Sciatic nerve (tissue), 2 donors: Measurements from ENCODE around the gene SLC22A14. TPM values are rescaled to one million over a fixed set of nuclear protein-coding genes. Genes with fewer than 3 reads are reported as not detected.
"Not testable (repeated sequence)": the region's sequence is repeated elsewhere in the genome, so short reads cannot be mapped to it uniquely, and the experiment has no call there.

Experiments
- ATAC-seq: fragments of 200-7000 bp; cut with Tn5 transposase; one replicate; pipeline ENCODE4 v1.9.1; 2020; ENCODE audit warnings: mild to moderate bottlenecking, moderate library complexity
- DNase-seq: peaks from one replicate; pipeline ENCODE4 v3.0.0-alpha.2; 2020; ENCODE audit warnings: low spot score
- intact Hi-C: fragments of 100-400 bp; cut with DNase I; formaldehyde crosslinking; loops from one replicate; pipeline ENCODE4 v1.14.2; 2022
- total RNA-seq: library from RNA; stranded (reverse); fragmentation: NEBNext Ultra II Directional; extraction: Animal tissue kit (Norgen Biotek cat#: 25700); gene quantifications from one replicate; pipeline ENCODE4 v1.2.1, GENCODE V29; 2021
- donor health status: DM: no; HTN: no; CAD: no.
- donor health status: DM: no; HTN: no; CAD: no.

Gene SLC22A14
- total RNA-seq, 1 donor from 2014 or later: 0.13 TPM

GRCh38 chr3:38268087-38268486 lies 14.0 kb upstream of the SLC22A14 start:
- intact Hi-C loops: no loop called here
- ATAC-seq (no peak), DNase-seq (no peak)

- intact Hi-C loops: no loop called here
- ATAC-seq (no peak), DNase-seq (no peak)
Observed at GRCh38 chr3:38268522-38268921, 13.6 kb upstream of the SLC22A14 start.

DNA sequence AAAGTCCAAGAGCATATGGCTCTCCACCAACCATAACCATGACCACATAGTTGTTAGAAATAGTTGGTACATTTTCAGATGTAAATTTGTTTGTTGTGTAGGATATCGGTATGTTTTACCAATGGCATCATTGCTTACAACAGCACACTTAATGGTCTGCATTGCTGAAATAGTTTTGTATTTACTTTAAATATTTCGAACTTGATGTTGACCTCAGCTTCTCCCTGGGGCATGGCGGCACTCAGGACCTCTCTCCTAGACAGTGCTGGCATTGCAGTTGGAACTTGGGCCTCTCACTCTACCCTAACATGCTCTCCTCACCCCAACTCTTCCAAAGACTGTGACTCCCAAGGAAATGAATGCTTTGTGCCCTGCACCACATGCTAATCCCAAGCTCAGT lies 11.5 kb upstream of the SLC22A14 start:
- ATAC-seq (no peak), DNase-seq (no peak)
- intact Hi-C loops: no loop called here

- intact Hi-C loops: no loop called here
- no peak for ATAC-seq
- no peak for DNase-seq
Observed at GRCh38 chr3:38271553-38271952, 10.5 kb upstream of the SLC22A14 start.

GRCh38 chr3:38274864-38275649 lies 7.0 kb upstream of the SLC22A14 start:
- no peak for ATAC-seq
- intact Hi-C loops: no loop called here
- no peak for DNase-seq

GRCh38 chr3:38275658-38276057 lies 6.4 kb upstream of the SLC22A14 start:
- DNase-seq (no peak), ATAC-seq (no peak)
- intact Hi-C loops: no loop called here

DNA sequence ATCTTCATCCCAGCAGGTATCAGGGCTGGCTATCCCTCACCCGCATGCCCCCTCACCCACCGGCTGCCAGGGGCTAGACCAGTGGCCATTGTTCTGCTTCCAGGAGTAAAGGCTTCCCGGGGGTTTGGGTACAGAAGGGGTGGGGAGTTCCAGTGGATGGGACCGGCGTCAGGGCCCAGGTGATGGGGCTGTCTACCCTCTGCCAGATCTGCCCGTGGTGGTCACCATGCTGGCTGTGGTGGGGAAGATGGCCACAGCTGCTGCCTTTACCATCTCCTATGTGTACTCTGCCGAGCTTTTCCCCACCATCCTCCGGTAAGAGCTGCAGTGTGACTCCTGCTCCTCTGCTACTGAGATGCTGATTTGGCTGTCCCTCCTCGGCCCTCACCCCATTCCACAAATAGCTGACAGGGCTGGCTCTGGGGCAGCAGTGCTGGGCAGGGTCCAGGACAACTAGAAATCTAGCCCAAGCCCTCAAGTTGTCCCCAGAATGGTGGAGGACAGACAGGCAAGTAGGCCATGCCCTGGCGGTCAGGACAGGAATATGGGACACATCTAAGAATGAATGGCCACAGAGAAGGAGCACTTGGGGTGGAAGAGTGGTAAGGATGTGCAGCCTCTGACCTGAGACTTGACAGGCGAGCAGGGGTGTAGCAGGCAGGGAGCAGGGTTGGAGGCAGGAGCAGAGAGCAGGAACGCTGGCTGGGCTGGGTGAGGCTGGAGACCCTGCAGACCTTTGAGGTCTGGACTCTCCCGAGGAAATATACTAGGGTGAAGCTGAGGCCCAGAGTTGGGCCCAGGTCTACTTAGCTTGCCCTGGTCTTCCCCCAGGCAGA lies 5.8 kb upstream of the SLC22A14 start:
- no peak for DNase-seq
- intact Hi-C loops: no loop called here
- ATAC-seq: no peak

- no peak for DNase-seq
- intact Hi-C loops: no loop called here
- ATAC-seq: no peak
Observed at GRCh38 chr3:38276917-38277630, 5.0 kb upstream of the SLC22A14 start.

- no peak for ATAC-seq
- no peak for DNase-seq
- intact Hi-C loops: no loop called here
Observed at GRCh38 chr3:38278841-38279240, 3.3 kb upstream of the SLC22A14 start.

DNA sequence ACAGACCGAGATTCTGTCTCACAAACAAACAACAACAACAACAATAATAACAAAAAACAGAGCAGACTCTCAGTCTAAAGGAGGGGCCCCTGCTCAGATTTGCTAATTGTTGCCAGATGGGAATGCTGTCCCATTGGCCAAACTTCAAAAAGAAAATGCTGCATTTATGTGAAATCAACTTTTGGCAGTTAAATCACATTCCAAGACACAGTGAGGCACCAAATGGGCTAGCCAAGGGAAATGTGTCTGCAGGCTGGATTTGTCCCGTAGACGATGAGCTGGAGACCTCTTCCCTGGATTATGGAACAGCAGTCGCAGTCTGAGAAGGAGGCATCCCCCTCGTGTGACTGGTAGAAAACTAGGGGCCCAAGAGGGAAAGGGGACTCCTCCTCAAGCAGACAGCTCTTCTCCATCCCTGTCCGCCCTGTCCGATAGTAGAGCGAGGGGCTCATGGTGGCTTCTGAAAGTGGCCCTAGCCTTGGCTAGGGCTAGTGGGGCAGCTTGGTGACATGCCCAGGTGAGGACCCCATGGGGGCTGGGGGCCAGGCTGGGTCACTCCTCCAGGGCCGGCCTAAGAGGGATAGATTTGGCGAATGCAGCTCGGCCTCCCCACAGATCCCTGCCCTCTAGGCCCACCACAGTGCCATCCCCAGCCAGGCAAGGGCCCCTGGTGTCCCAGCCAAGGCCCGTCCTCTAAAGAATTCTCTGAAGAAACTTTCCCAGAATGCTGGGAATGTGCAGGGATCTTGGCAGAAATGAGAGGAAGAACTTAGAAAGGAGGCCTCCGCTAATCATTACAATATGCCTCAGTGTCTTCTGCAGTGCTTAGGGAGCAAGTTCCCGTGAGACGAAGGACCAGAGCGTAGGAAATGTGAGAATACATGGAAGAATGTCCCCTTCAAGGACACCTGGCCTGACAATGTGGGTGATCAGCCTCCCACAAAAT lies 2.0 kb downstream of the SLC22A14 start:
- DNase-seq: no peak
- ATAC-seq: peak; percentile 48
- intact Hi-C loops: no loop called here

DNA sequence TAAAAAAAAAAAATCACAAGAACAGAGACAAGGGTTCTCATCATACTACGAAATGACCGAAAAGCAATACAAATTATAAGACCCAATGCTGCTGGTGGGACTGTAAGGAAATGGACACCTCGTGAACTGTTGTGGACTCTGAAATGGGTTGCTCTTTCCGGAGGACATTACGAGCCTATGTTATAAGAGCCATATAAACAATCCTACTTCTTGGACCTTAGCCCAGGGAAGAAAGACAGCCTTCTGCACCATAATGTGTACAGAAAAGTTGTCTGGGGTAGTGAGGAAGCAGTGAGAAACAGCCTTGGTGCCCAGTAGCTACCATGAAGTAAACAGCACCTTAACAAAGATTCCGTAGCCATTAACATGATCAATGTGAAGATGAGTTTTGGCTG lies 2.7 kb downstream of the SLC22A14 start:
- intact Hi-C loops: no loop called here
- no peak for ATAC-seq
- no peak for DNase-seq

GRCh38 chr3:38289286-38290217 lies 7.5 kb downstream of the SLC22A14 start:
- ATAC-seq, intact Hi-C loops, DNase-seq: not testable (repeated sequence)

DNA sequence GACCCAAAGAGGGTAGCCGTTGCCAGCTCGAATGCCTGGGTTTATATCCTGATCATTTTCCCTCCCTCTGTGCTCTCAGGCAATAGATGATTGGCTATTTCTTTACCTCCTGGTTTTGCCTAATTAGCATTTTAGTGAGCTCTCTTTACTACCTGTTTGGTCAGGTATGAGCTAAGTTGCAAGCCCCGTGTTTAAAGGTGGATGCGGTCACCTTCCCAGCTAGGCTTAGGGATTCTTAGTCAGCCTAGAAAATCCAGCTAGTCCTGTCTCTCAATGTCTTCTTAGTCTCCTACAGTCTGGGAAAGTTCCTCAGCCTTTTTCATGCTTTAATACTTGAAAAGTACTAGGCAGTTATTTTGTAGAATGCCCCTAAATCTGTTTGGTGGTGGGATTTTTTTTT lies 15.0 kb downstream of the SLC22A14 start:
- intact Hi-C loops, ATAC-seq, DNase-seq: not testable (repeated sequence)

DNA sequence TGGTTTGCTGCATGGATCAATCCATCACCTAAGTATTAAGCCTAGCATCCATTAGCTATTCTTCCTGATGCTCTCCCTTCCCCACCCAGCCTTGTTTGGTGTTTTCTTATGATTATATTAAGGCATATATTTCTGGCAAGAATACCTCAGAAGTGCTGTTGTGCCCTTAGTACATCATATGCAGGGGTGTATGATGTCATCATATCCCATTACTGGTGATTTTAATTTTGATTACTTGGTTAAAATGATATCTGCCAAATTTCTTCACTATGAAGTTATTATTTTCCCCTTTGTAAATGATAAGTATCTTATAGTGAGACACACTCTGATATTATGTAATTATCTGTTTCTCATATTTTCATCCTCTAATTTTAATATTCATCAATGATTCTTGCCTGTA lies 15.4 kb downstream of the SLC22A14 start:
- ATAC-seq: no peak
- DNase-seq: no peak
- intact Hi-C loops: no loop called here

DNA sequence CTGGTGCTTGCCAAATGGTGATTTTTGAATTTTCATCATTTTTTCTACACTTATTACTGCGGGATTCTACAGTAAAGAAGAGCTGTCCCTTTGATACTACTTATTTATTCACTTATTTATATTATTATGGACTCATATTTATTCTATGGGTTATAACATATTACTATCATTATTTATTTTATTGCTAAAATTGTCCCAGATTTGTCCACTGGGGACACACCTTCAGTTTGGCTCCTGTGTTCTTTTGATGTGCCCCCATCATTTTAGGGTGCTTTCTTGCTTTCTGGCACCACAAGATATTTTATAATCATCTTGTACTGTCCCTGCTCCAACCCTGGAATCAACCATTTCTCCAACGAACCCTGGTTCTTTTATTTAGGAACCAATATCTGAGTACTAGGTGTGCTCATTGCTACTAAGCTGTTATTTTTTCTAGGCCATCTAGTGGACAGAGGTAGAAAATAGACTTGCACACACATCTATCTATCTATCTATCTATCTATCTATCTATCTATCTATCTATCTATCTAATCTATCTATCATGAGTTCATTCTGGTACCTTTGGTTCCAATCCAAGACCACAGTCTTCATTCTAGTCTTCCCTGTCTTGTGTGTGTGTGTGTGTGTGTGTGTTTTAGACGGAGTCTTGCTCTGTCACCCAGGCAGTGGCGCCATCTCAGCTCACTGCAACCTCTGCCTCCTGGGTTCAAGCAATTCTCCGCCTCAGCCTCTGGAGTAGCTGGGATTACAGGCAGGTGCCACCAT lies 16.0 kb downstream of the SLC22A14 start:
- DNase-seq (no peak), ATAC-seq (peak; percentile 53)
- intact Hi-C loops: no loop called here

DNA sequence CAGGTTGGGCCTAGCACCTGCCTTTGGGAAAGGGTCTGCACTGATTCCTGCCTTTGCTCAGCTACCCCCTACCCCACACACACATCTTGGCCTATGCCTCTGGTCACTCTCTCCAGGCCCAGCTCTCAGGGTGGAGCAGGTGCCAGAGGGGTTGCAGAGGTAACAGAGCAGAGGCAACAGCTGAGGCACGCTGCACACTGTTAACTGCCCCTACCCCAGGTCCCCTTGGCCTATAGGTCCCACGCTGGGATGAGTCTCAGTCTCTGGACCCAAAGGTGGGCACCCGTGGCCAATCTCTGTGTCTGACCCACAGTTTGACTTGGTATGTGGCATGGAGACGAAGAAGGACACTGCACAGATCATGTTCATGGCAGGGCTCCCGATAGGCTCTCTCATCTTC lies 24.8 kb downstream of the SLC22A14 start:
- ATAC-seq (no peak), DNase-seq (no peak)
- intact Hi-C loops: no loop called here

- intact Hi-C loops: no loop called here
- no peak for ATAC-seq
- no peak for DNase-seq
Observed at GRCh38 chr3:38307599-38307998, 25.5 kb downstream of the SLC22A14 start.
